H1 (cell line): ENCODE data around the gene C2CD5. TPM values are rescaled to one million over a fixed set of nuclear protein-coding genes. Genes with fewer than 3 reads are reported as not detected.

Experiments used
- CTCF ChIA-PET: fragments of 300-600 bp; sonication (Branson Sonifier 250); formaldehyde crosslinking; loops from one replicate; lab custom pipeline; 2021; ENCODE audit not compliant: partially characterized antibody; lab: Charles Lee
- POLR2A ChIA-PET: fragments of 300-600 bp; sonication (Branson Sonifier 250); formaldehyde crosslinking; loops from one replicate; lab custom pipeline; 2021; ENCODE audit warnings: inconsistent platforms; ENCODE audit not compliant: partially characterized antibody; lab: Charles Lee
- DNase-seq, 2 experiments: peaks; one replicate each; pipeline versions ENCODE4 v3.0.0 to v3.0.0-alpha.2; 2010 to 2022; ENCODE audit warnings: low spot score in 2 of 2, low read depth in 1 of 2, mixed read lengths in 1 of 2
- FAIRE-seq: peaks from 2 replicates; lab custom pipeline; 2011; peaks lifted over from hg19 to GRCh38; lab: Jason Lieb, UNC
- H2AFZ ChIP-seq: 2 replicates; pipeline ENCODE4 v1.8.1; 2012; ENCODE audit warnings: low read length, inconsistent platforms
- H2AK5ac ChIP-seq: 2 replicates; pipeline ENCODE4 v1.6.1; 2013; ENCODE audit warnings: low read depth, low read length
- H2BK120ac ChIP-seq: replicated peaks from 2 replicates; pipeline ENCODE3; 2013; ENCODE audit warnings: low read depth, low read length, inconsistent platforms
- H2BK12ac ChIP-seq: 2 replicates; pipeline ENCODE4 v1.6.1; 2013; ENCODE audit warnings: low read depth, low read length
- H2BK15ac ChIP-seq: 2 replicates; pipeline ENCODE4 v1.6.1; 2013; ENCODE audit warnings: low read length
- H2BK20ac ChIP-seq: 2 replicates; pipeline ENCODE4 v1.6.1; 2013; ENCODE audit warnings: low read length
- H2BK5ac ChIP-seq: 2 replicates; pipeline ENCODE4 v1.6.1; 2013; ENCODE audit warnings: low read depth, low read length
- H3K14ac ChIP-seq: 2 replicates; pipeline ENCODE4 v1.6.1; 2013; ENCODE audit warnings: inconsistent platforms; ENCODE audit not compliant: insufficient read length
- H3K18ac ChIP-seq: 2 replicates; pipeline ENCODE4 v1.6.1; 2013; ENCODE audit warnings: low read length; ENCODE audit errors: extremely low read depth
- H3K23ac ChIP-seq: 2 replicates; pipeline ENCODE4 v1.6.1; 2013; ENCODE audit warnings: inconsistent platforms; ENCODE audit not compliant: insufficient read length
- H3K23me2 ChIP-seq: 2 replicates; pipeline ENCODE4 v1.6.1; 2013; ENCODE audit warnings: low read depth, low read length
- H3K27ac ChIP-seq: 2 replicates; pipeline ENCODE4 v1.6.1; 2011; ENCODE audit warnings: low read depth, low read length, inconsistent platforms
- H3K27me3 ChIP-seq, 4 experiments: replicated peaks in 1 of 4; 1 replicate in 1 of 4; 2 replicates in 3 of 4; pipeline versions ENCODE4 v1.6.1 to v1.8.1; 2011 to 2013; ENCODE audit warnings: low read length in 3 of 4, mild to moderate bottlenecking in 3 of 4, inconsistent platforms in 2 of 4, mixed read lengths in 2 of 4, moderate library complexity in 1 of 4; ENCODE audit not compliant: control insufficient read depth in 3 of 4, insufficient read depth in 3 of 4; ENCODE audit errors: extremely low read depth in 1 of 4
- H3K36me3 ChIP-seq, 4 experiments: 2 replicates each; pipeline versions ENCODE4 v1.6.1 to v1.8.1; 2011 to 2013; ENCODE audit warnings: mild to moderate bottlenecking in 4 of 4, low read length in 3 of 4, moderate library complexity in 2 of 4, control low read depth in 1 of 4, inconsistent platforms in 1 of 4; ENCODE audit not compliant: insufficient read depth in 4 of 4, control insufficient read depth in 2 of 4
- H3K4ac ChIP-seq: replicated peaks from 2 replicates; pipeline ENCODE3; 2013; ENCODE audit warnings: low read length, low read depth, mixed read lengths, inconsistent platforms; ENCODE audit not compliant: insufficient read length
- H3K4me1 ChIP-seq, 4 experiments: replicated peaks in 1 of 4; 1 replicate in 1 of 4; 2 replicates in 3 of 4; pipeline versions ENCODE4 v1.6.1 to v1.8.1; 2011 to 2013; ENCODE audit warnings: low read length in 3 of 4, inconsistent platforms in 2 of 4, mixed read lengths in 1 of 4; ENCODE audit not compliant: insufficient read depth in 4 of 4, control insufficient read depth in 3 of 4
- H3K4me2 ChIP-seq, 2 experiments: 2 replicates each; pipeline versions ENCODE4 v1.6.1 to v1.8.1; 2011 to 2013; ENCODE audit warnings: low read depth in 2 of 2, low read length in 2 of 2, control low read depth in 1 of 2, inconsistent platforms in 1 of 2, mild to moderate bottlenecking in 1 of 2; ENCODE audit not compliant: insufficient read depth in 1 of 2
- H3K4me3 ChIP-seq, 4 experiments: fragments of 200-600, 300-600 bp in 1 of 4; sonication (generic), shearing (Covaris generic), sonication (Bioruptor Twin) in 1 of 4; 2 replicates each; pipeline versions ENCODE4 v1.5.1 to v1.8.1; 2011 to 2016; ENCODE audit warnings: low read length in 4 of 4, low read depth in 3 of 4, control low read depth in 2 of 4, inconsistent platforms in 2 of 4, mild to moderate bottlenecking in 2 of 4, mixed read lengths in 1 of 4, moderate library complexity in 1 of 4; ENCODE audit not compliant: insufficient read depth in 2 of 4; ENCODE audit errors: extremely low read depth in 1 of 4
- H3K56ac ChIP-seq: replicated peaks from 2 replicates; pipeline ENCODE3; 2013; ENCODE audit warnings: low read depth, mild to moderate bottlenecking, mixed read lengths, low read length, inconsistent platforms; ENCODE audit not compliant: insufficient read length
- H3K79me1 ChIP-seq: 2 replicates; pipeline ENCODE4 v1.6.1; 2013; ENCODE audit warnings: low read depth, low read length, control low read depth
- H3K79me2 ChIP-seq, 2 experiments: 2 replicates each; pipeline versions ENCODE4 v1.6.1 to v1.8.1; 2012 to 2013; ENCODE audit warnings: low read length in 2 of 2, mild to moderate bottlenecking in 2 of 2, inconsistent platforms in 1 of 2; ENCODE audit not compliant: insufficient read depth in 2 of 2, control insufficient read depth in 1 of 2
- H3K9ac ChIP-seq, 4 experiments: replicated peaks in 1 of 4; 1 replicate in 1 of 4; 2 replicates in 3 of 4; pipeline versions ENCODE4 v1.6.1 to v1.8.1; 2011 to 2013; ENCODE audit warnings: low read depth in 3 of 4, low read length in 3 of 4, control low read depth in 2 of 4, mild to moderate bottlenecking in 2 of 4, moderate library complexity in 2 of 4, inconsistent platforms in 1 of 4; ENCODE audit errors: extremely low read depth in 1 of 4
- H3K9me3 ChIP-seq, 2 experiments: 2 replicates each; pipeline versions ENCODE4 v1.6.1 to v1.8.1; 2012 to 2013; ENCODE audit warnings: mild to moderate bottlenecking in 2 of 2, moderate library complexity in 2 of 2, control low read depth in 1 of 2, inconsistent platforms in 1 of 2, low read depth in 1 of 2, low read length in 1 of 2, mixed read lengths in 1 of 2; ENCODE audit not compliant: insufficient read depth in 2 of 2
- H4K20me1 ChIP-seq, 2 experiments: replicated peaks in 1 of 2; 2 replicates each; pipeline versions ENCODE3 to v1.8.1; 2011 to 2013; ENCODE audit warnings: inconsistent platforms in 2 of 2, low read length in 2 of 2, mild to moderate bottlenecking in 1 of 2; ENCODE audit not compliant: insufficient read depth in 2 of 2, control insufficient read depth in 1 of 2
- H4K5ac ChIP-seq: 2 replicates; pipeline ENCODE4 v1.6.1; 2013; ENCODE audit warnings: low read length, low read depth, mixed read lengths, inconsistent platforms; ENCODE audit not compliant: insufficient read length
- H4K8ac ChIP-seq: 2 replicates; pipeline ENCODE4 v1.8.0; 2013; ENCODE audit warnings: mild to moderate bottlenecking, moderate library complexity, low read length, inconsistent platforms; ENCODE audit not compliant: insufficient read depth; ENCODE audit errors: extremely low read depth
- H4K91ac ChIP-seq: replicated peaks from 2 replicates; pipeline ENCODE3; 2013; ENCODE audit warnings: low read length, mixed read lengths, inconsistent platforms; ENCODE audit not compliant: insufficient read length
- BACH1 ChIP-seq: IDR thresholded peaks from 2 replicates; pipeline ENCODE4 v1.6.1; 2012; ENCODE audit warnings: low read length, improper control_type of control experiment
- BCL11A ChIP-seq, 2 experiments: IDR thresholded peaks; one replicate each; pipeline ENCODE4 v1.6.1; 2011; ENCODE audit warnings: low read depth in 2 of 2, low read length in 2 of 2, mild to moderate bottlenecking in 2 of 2
- CBX8 ChIP-seq: fragments of 300-800, 300-1000 bp; sonication (generic); IDR thresholded peaks from 2 replicates; pipeline ENCODE4 v1.7.1; 2016; ENCODE audit warnings: low read depth, low read length, borderline replicate concordance
- HDAC2 ChIP-seq, 2 experiments: fragments of 300-600 bp in 1 of 2; sonication (generic) in 1 of 2; IDR thresholded peaks; 2 replicates each; pipeline ENCODE4 v1.6.1; 2011 to 2012; ENCODE audit warnings: low read depth in 2 of 2, low read length in 2 of 2, mild to moderate bottlenecking in 2 of 2, moderate library complexity in 2 of 2, borderline replicate concordance in 1 of 2, inconsistent platforms in 1 of 2
- POU5F1 ChIP-seq: IDR thresholded peaks from 2 replicates; pipeline ENCODE4 v1.6.1; 2011; ENCODE audit warnings: low read depth, mild to moderate bottlenecking, low read length, moderate library complexity
- SIRT6 ChIP-seq: IDR thresholded peaks from one replicate; pipeline ENCODE4 v1.7.1; 2012; ENCODE audit warnings: low read length, inconsistent platforms
- SP4 ChIP-seq: IDR thresholded peaks from 2 replicates; pipeline ENCODE4 v1.6.1; 2012; ENCODE audit warnings: low read length, inconsistent platforms
- SUZ12 ChIP-seq: fragments of 200-600 bp; sonication (generic); IDR thresholded peaks from 2 replicates; pipeline ENCODE4 v1.6.1; 2012; ENCODE audit warnings: mild to moderate bottlenecking, inconsistent platforms, low read length, moderate library complexity, mixed read lengths
- TCF12 ChIP-seq: IDR thresholded peaks from 2 replicates; pipeline ENCODE4 v1.6.1; 2011; ENCODE audit warnings: low read depth, mild to moderate bottlenecking, low read length
- ZNF274 ChIP-seq: IDR thresholded peaks from 2 replicates; pipeline ENCODE4 v1.7.0; 2012; ENCODE audit warnings: low read length, borderline replicate concordance; ENCODE audit errors: extremely low read depth
- WGBS, 2 experiments: shearing (Covaris generic) in 1 of 2; methylation state at CpG; one replicate each; pipeline versions ENCODE4 v1.1.6 to v1.1.7; 2013 to 2015; ENCODE audit warnings: low lambda C conversion rate in 2 of 2, mixed read lengths in 2 of 2, inconsistent platforms in 1 of 2, low coverage in 1 of 2, missing lambda C conversion rate in 1 of 2; ENCODE audit not compliant: insufficient replicate concordance in 2 of 2, insufficient coverage in 1 of 2, insufficient read length in 1 of 2; ENCODE audit errors: extremely low coverage in 1 of 2, missing lambda C conversion rate in 1 of 2; 5-methylcytosine and 5-hydroxymethylcytosine counted together
- polyA plus RNA-seq, 7 experiments: library from polyadenylated mRNA; depleted of rRNA in 3 of 7; stranded (reverse) in 5 of 7; unstranded in 2 of 7; fragments of >200 nt in 5 of 7; fragments of 200-250 nt in 2 of 7; gene quantifications; 1 replicate in 5 of 7; 2 replicates in 1 of 7; 4 replicates in 1 of 7; pipeline versions ENCODE4 v1.2.1 to v1.2.3, GENCODE V29; 2011 to 2013; ENCODE audit warnings: missing spikeins in 2 of 7, mixed read lengths in 2 of 7
- total RNA-seq: library from RNA; stranded (reverse); fragmentation: NEBNext Ultra II Directional; extraction: Animal tissue kit (Norgen Biotek cat#: 25700); gene quantifications from 2 replicates; pipeline ENCODE4 v1.2.1, GENCODE V29; 2021
- TF ChIP-seq, protein P1 (sequence below): IDR thresholded peaks from 2 replicates; pipeline ENCODE4 v1.6.1; 2011; ENCODE audit warnings: low read depth, mild to moderate bottlenecking, low read length; ENCODE audit not compliant: insufficient read depth

C2CD5 gene
- total and polyA plus RNA-seq, 2 of the 8 experiments (the other 6 are each of a cell fraction or from before 2014, with no cell fraction given): 21.9 to 45.9 TPM

DNA sequence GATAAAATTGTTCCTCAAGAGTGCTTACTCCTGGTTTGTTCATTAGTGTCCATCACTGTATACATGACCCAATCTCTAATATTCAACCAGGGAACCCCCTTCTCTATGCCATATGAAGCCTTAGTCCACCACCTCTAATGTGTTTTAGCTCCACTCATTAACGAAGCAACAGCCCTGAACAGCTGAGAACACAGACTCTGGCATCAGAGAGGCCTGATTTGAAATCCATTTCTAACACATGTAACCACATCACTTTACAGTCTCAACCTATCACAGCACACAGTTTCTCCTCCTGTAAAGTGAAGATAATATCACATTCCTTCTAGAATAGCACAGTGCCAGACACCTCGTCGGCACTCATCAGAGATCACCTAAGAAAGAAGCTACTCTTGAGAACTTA lies 64.3 kb downstream of the C2CD5 start:
- Histone ChIP-seq H3K56ac (no peak overlapping the region), H2BK5ac (no peak overlapping the region), H3K27ac (no peak overlapping the region), H4K5ac (no peak overlapping the region), H2AFZ (no peak overlapping the region), H2BK20ac (no peak overlapping the region), H3K23ac (no peak overlapping the region), H3K23me2 (no peaks in the 10 kb centered on the region; the same call in 1 of the 2 replicates), H4K91ac (no peak overlapping the region), H2BK15ac (no peak overlapping the region), H4K20me1 (no peaks in the 10 kb centered on the region), H3K79me1 (no peaks in the 10 kb centered on the region), H3K27me3 (no peaks in the 10 kb centered on the region), H3K4me2 (no peak overlapping the region), H3K36me3 (peaks cover 3 to 17% (median 8%) of the 10 kb centered on the region in 4 experiments; a peak in 7 of 8 replicates), H3K18ac (no peak overlapping the region), H3K4me3 (no peak overlapping the region), H3K9ac (no peak overlapping the region), H3K4me1 (no peaks in the 10 kb centered on the region), H2AK5ac (no peak overlapping the region), H2BK120ac (no peak overlapping the region), H3K9me3 (no peaks in the 10 kb centered on the region), H3K79me2 (no peaks in the 10 kb centered on the region), H3K4ac (no peak overlapping the region), H4K8ac (no peak overlapping the region), H2BK12ac (no peak overlapping the region), H3K14ac (no peak overlapping the region)
- FAIRE-seq: no peak
- 94% methylated on average over 3 of the region's 3 CpGs; no CpG with 5 or more reads in 1 of the 2 experiments for WGBS, 2 experiments
- POLR2A ChIA-PET: no interaction called here
- CTCF ChIA-PET: interaction anchor here (0.6 to 1.2 kb wide), 5 partner anchors 18 to 229 kb away, joined by 3 to 6 read pairs (median 4); no protein-coding TSS in a partner anchor
- DNase-seq: no peak
- TF ChIP-seq SUZ12 (no peak), CBX8 (no peak), HDAC2 (IDR thresholded peaks at IDR 0.05; ENCODE audit: borderline replicate concordance in 1 of 2, low read depth in 2 of 2, low read length in 2 of 2) (no peak), POU5F1 (no peak), ZNF274 (no peak), TCF12 (no peak), BCL11A (IDR thresholded peaks at IDR 0.05; ENCODE audit: low read depth in 2 of 2, low read length in 2 of 2) (no peak), SIRT6 (no peak), SP4 (no peak), BACH1 (no peak)
- TF ChIP-seq, protein P1, sequence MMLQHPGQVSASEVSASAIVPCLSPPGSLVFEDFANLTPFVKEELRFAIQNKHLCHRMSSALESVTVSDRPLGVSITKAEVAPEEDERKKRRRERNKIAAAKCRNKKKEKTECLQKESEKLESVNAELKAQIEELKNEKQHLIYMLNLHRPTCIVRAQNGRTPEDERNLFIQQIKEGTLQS: no peak
